Endodermal cell (in vitro differentiated cells): ENCODE results near the gene HOXA11. TPM values are rescaled to one million over a fixed set of nuclear protein-coding genes. Genes with fewer than 3 reads are reported as not detected.
A peak's percentile ranks its signal among the peaks of the same experiment; 100 is the strongest.

ENCODE experiments used
- DNase-seq: peaks from one replicate; pipeline ENCODE4 v3.0.0-alpha.2; 2017
- H3K27ac ChIP-seq: 2 replicates; pipeline ENCODE4 v1.5.1; 2013; ENCODE audit warnings: mild to moderate bottlenecking, low read depth, low read length, moderate library complexity
- H3K27me3 ChIP-seq: 2 replicates; pipeline ENCODE4 v1.6.1; 2013; ENCODE audit warnings: mild to moderate bottlenecking, low read length, moderate library complexity; ENCODE audit not compliant: insufficient read depth, control insufficient read depth, poor library complexity, severe bottlenecking
- H3K36me3 ChIP-seq: 2 replicates; pipeline ENCODE4 v1.7.0; 2013; ENCODE audit warnings: mild to moderate bottlenecking, low read length, moderate library complexity; ENCODE audit not compliant: control insufficient read depth, insufficient read depth
- H3K4me1 ChIP-seq: one replicate; pipeline ENCODE4 v1.7.0; 2013; ENCODE audit warnings: low read length; ENCODE audit not compliant: control insufficient read depth, insufficient read depth
- H3K4me3 ChIP-seq: 2 replicates; pipeline ENCODE4 v1.5.1; 2013; ENCODE audit warnings: mild to moderate bottlenecking, low read length, moderate library complexity
- H3K9ac ChIP-seq: 2 replicates; pipeline ENCODE4 v1.6.1; 2013; ENCODE audit warnings: mild to moderate bottlenecking, low read length, moderate library complexity; ENCODE audit not compliant: poor library complexity, severe bottlenecking; ENCODE audit errors: extremely low read depth
- H3K9me3 ChIP-seq: 2 replicates; pipeline ENCODE4 v1.6.1; 2013; ENCODE audit warnings: mild to moderate bottlenecking, low read length, moderate library complexity; ENCODE audit not compliant: control insufficient read depth
- H3K27ac Mint-ChIP-seq: 2 replicates; pipeline ENCODE4 v1.8.0; 2020; ENCODE audit warnings: mixed read lengths
- H3K27me3 Mint-ChIP-seq: 2 replicates; pipeline ENCODE4 v1.8.0; 2021; ENCODE audit warnings: mild to moderate bottlenecking, mixed read lengths; ENCODE audit not compliant: insufficient read depth
- H3K36me3 Mint-ChIP-seq: 2 replicates; pipeline ENCODE4 v1.8.0; 2020; ENCODE audit warnings: low read depth, mixed read lengths
- H3K4me1 Mint-ChIP-seq: 2 replicates; pipeline ENCODE4 v1.8.0; 2020; ENCODE audit warnings: mixed read lengths
- H3K4me3 Mint-ChIP-seq: 2 replicates; pipeline ENCODE4 v1.8.0; 2020; ENCODE audit warnings: mild to moderate bottlenecking, moderate library complexity, mixed read lengths
- H3K9me3 Mint-ChIP-seq: 2 replicates; pipeline ENCODE4 v1.8.0; 2020; ENCODE audit warnings: mild to moderate bottlenecking, mixed read lengths
- CTCF ChIP-seq: fragments of 200-600 bp; sonication (generic); conservative IDR thresholded peaks from 2 replicates; pipeline ENCODE4 v1.5.0; 2021; ENCODE audit warnings: antibody characterized with exemption, mild to moderate bottlenecking
- WGBS, 2 experiments: methylation state at CpG; one replicate each; pipeline versions ENCODE4 v1.1.5 to v1.1.7; 2013; ENCODE audit warnings: missing lambda C conversion rate in 2 of 2, mixed read lengths in 1 of 2; ENCODE audit not compliant: insufficient coverage in 1 of 2, insufficient read length in 1 of 2; 5-methylcytosine and 5-hydroxymethylcytosine counted together
- total RNA-seq, 2 donors: library from RNA; stranded (reverse); fragmentation: NEBNext Ultra II Directional in 1 of 2; extraction: Animal tissue kit (Norgen Biotek cat#: 25700) in 1 of 2; gene quantifications; 2 replicates in 1 of 2; 3 replicates in 1 of 2; pipeline ENCODE4 v1.2.1, GENCODE V29; 2021

HOXA11 gene
- total RNA-seq, 2 donors from 2014 or later = not detected

- Mint-ChIP-seq H3K4me1 (peaks cover 10% of the 10 kb centered on the region), H3K27ac (no peak overlapping the region), H3K36me3 (no peaks in the 10 kb centered on the region), H3K27me3 (peaks cover 99% of the 10 kb centered on the region), H3K9me3 (no peaks in the 10 kb centered on the region), H3K4me3 (peak overlapping the region; percentile 45)
- peak; percentile 82 for DNase-seq
- H3K27ac ChIP-seq = no peak overlapping the region
- no peak for TF ChIP-seq CTCF
- peaks cover 6% of the 10 kb centered on the region for H3K4me1 ChIP-seq
- H3K27me3 ChIP-seq = peaks cover 100% of the 10 kb centered on the region
- no peaks in the 10 kb centered on the region for H3K9me3 ChIP-seq
- no peaks in the 10 kb centered on the region for H3K36me3 ChIP-seq
- no peak overlapping the region for H3K9ac ChIP-seq
- 0 to 4% methylated on average over 6 to 42 of the region's 42 CpGs for WGBS, 2 experiments
- H3K4me3 ChIP-seq = no peak overlapping the region
Measured at GRCh38 chr7:27191833-27192545, 7.0 kb upstream of the HOXA11 start.

- WGBS, 2 experiments = 14 to 17% methylated on average over 10 to 15 of the region's 15 CpGs
- Histone ChIP-seq H3K4me3 (no peak overlapping the region), H3K27me3 (peaks cover 100% of the 10 kb centered on the region), H3K9me3 (no peaks in the 10 kb centered on the region), H3K9ac (no peak overlapping the region), H3K4me1 (peaks cover 6% of the 10 kb centered on the region), H3K36me3 (no peaks in the 10 kb centered on the region), H3K27ac (no peak overlapping the region)
- no peak overlapping the region for H3K4me3 Mint-ChIP-seq
- no peaks in the 10 kb centered on the region for H3K36me3 Mint-ChIP-seq
- H3K27ac Mint-ChIP-seq = no peak overlapping the region
- peaks cover 99% of the 10 kb centered on the region for H3K27me3 Mint-ChIP-seq
- peak; percentile 60 for DNase-seq
- TF ChIP-seq CTCF = no peak
- peaks cover 10% of the 10 kb centered on the region for H3K4me1 Mint-ChIP-seq
- no peaks in the 10 kb centered on the region for H3K9me3 Mint-ChIP-seq
Measured at GRCh38 chr7:27191161-27191731, 6.2 kb upstream of the HOXA11 start.

GRCh38 chr7:27189997-27190748 lies 5.1 kb upstream of the HOXA11 start:
- Histone ChIP-seq H3K9ac (no peak overlapping the region), H3K27me3 (peaks cover 100% of the 10 kb centered on the region), H3K27ac (no peak overlapping the region), H3K9me3 (no peaks in the 10 kb centered on the region), H3K36me3 (no peaks in the 10 kb centered on the region), H3K4me3 (no peak overlapping the region), H3K4me1 (peaks cover 6% of the 10 kb centered on the region)
- Mint-ChIP-seq H3K4me1 (peaks cover 17% of the 10 kb centered on the region), H3K9me3 (no peaks in the 10 kb centered on the region), H3K4me3 (no peak overlapping the region), H3K36me3 (no peaks in the 10 kb centered on the region), H3K27ac (no peak overlapping the region), H3K27me3 (peaks cover 99% of the 10 kb centered on the region)
- WGBS, 2 experiments = 0 to 46% methylated on average over 3 to 7 of the region's 7 CpGs
- no peak for TF ChIP-seq CTCF
- DNase-seq = peak; percentile 20
